GM19328 (cell line): Measurements from ENCODE around the gene PRSS2.

ENCODE experiments used
- ATAC-seq: cut with Tn5 transposase; IDR thresholded peaks from one replicate; pipeline ENCODE4 v1.9.1; 2021; ENCODE audit warnings: mild to moderate bottlenecking, moderate library complexity; ENCODE audit not compliant: unreplicated experiment

PRSS2 gene

DNA sequence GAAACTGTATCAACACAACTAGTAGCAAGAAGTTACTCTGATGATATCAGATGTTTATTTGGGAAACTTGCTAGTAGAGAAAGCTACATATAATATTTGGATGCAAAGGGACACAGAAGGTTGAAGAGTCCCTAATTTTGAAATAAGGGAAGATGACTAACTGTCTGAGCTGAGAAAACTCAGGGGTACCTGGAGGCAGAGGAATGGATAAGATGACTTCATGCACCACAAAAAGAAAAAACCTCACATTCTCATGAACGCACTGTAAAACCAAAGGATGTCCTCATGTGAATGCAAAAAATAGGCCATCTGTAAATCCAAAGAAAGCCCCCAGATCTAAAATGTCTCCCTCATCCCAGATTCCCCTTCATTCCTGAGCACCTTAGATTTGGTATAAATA is 29.3 kb downstream of the PRSS2 start:
- no peak for ATAC-seq

DNA sequence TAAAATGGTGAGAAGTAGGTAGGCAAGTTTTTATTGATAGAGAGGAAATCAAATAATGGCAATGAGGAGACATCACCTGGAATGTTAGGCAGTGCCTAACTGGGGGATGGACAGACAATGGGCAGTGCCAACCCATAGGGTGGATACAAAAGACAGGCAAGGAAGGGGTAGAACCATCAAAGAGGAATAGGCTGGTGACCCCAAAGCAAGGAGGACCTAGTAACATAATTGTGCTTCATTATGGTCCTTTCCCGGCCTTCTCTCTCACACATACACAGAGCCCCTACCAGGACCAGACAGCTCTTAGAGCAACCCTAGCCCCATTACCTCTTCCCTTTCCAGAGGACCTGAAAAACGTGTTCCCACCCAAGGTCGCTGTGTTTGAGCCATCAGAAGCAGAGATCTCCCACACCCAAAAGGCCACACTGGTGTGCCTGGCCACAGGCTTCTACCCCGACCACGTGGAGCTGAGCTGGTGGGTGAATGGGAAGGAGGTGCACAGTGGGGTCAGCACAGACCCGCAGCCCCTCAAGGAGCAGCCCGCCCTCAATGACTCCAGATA is 30.0 kb downstream of the PRSS2 start:
- ATAC-seq: no peak

DNA sequence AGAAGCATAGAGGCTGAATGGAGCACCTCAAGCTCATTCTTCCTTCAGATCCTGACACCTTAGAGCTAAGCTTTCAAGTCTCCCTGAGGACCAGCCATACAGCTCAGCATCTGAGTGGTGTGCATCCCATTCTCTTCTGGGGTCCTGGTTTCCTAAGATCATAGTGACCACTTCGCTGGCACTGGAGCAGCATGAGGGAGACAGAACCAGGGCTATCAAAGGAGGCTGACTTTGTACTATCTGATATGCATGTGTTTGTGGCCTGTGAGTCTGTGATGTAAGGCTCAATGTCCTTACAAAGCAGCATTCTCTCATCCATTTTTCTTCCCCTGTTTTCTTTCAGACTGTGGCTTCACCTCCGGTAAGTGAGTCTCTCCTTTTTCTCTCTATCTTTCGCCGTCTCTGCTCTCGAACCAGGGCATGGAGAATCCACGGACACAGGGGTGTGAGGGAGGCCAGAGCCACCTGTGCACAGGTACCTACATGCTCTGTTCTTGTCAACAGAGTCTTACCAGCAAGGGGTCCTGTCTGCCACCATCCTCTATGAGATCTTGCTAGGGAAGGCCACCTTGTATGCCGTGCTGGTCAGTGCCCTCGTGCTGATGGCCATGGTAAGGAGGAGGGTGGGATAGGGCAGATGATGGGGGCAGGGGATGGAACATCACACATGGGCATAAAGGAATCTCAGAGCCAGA is 31.0 kb downstream of the PRSS2 start:
- no peak for ATAC-seq

DNA sequence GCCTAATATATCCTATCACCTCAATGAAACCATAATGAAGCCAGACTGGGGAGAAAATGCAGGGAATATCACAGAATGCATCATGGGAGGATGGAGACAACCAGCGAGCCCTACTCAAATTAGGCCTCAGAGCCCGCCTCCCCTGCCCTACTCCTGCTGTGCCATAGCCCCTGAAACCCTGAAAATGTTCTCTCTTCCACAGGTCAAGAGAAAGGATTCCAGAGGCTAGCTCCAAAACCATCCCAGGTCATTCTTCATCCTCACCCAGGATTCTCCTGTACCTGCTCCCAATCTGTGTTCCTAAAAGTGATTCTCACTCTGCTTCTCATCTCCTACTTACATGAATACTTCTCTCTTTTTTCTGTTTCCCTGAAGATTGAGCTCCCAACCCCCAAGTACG is 31.5 kb downstream of the PRSS2 start:
- no peak for ATAC-seq

DNA sequence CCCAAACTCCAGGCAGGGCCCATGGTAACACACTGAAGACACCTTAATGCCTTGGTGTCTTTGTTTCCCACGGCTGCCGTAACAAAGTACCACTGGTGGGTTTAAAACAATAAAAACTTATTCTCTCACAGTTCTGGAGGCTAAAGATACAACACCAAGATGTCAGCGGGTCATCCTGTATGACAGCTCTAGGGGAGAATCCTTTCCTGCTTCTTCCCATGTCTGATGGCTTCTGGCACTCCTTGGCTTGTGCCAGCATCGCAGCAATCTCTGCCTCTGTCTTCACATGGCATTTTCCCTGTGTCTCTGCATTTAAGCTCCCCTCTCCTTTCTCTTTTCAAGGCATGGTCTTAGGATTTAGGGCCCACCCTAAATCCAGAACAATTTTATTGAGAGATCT is 33.1 kb downstream of the PRSS2 start:
- ATAC-seq: no peak

DNA sequence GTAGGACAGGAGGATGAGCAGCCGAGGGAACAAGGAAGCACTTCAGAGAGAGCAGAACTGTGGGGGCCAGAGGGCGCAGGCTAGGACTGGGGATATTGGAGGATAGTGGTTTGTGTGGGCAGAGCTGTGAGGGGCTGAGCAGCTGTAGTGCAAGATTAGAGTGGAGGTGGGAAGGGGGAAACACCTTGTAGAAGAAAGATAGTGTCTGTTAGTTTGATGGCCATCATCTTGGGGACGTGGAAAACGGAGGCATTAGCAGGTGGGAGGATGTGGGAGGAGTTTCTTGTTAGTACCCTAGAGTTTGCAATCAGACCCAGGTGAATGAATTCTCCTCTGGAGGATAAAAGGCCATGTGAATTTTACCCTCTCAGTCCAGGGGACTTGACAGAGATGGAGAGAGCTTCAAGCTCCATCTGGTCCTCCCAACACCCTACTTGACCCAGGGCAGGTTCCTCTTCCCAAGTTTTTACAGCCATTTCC is 34.0 kb downstream of the PRSS2 start:
- ATAC-seq: no peak

DNA sequence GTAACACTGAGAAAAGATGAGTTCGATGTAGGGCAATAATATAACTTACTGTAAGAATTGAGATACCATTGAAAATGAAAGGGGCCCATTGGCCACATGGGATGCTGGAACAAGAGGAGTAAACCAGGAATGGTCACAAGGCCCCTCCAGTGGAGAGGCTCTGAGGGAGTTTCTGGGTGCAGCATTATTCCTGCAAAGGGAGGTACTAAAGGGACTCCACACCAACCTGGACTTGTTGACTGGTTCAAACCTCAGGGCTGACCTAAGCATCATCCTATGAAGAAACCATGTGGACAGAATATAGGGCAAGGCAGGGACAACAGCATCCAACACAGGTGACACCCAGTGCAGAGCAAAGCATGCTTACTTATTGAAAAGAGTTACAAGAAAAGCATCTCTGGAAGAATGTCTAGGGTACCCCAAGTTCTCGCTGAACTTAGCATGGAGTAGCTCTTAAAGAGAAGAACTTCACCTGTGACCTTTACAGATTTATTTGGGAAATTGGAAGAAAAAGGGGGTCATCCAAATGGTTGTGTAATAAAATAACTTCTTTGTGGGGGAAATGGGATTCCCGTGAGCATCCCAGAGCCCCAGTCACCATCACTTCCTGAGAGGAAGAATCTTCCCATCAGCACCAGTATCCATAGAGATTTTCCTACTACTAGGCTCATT is 34.7 kb downstream of the PRSS2 start:
- ATAC-seq: no peak

DNA sequence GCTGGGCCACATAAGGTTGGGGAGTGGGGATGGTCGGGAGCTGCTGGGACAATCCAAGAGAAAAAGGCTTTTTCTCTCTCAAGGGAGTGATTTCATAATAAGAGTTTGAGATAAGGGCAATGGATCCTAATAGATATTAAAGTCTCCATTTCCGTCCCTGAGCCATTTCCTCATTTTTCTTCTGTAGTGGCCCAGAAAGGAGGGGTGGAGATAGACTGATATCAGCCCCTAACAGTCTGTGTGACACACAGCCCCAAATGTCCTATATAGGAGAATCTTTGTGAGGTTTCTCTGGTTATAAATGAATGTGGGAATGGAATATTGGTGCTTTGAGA is 35.2 kb downstream of the PRSS2 start:
- ATAC-seq: no peak

DNA sequence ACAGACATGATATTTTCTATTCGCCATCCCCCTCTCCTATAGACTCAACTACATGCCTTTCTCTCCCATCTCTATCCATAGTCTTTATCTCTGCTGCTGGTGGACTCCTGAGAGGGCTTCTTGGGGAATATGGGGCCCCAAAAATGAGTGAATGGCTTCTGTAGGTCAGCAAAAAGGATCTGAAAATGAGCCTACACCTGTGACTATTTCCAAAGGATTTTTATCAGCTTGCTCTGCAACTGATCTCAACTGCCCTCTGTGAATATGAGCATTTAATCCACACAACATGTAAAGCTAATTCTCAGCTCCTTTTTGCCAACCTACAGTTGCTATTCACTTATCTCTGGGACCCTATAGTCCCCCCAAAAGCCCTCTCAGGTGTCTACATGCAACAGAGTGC is 36.2 kb downstream of the PRSS2 start:
- no peak for ATAC-seq

DNA sequence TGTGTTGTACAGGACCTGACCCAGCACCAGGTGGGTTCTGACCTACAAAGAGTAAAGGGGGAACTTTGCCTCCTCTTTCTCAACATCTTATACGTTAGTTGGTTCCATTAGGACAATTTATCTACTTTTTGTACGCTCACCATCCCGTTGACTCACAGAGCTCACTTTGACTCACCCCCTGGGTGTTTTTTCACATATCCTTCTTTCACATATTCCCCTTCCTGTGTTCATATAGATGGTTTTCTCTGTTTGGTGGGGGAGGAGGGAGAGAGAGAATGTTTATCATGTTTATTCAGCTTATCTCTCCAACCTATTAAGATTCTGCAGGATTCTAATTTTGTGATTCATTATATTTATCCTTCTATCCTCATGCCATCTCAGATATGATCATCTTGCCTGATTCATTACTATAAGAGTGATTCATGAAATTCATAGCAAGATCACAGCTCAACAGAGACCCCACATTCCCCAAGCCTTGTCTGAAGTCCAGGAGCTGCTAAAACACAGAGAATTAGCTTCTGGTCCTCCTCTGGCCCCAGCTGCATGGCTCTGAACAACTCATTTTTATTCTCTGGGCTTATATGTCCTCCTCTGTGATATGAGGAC is 37.2 kb downstream of the PRSS2 start:
- ATAC-seq: no peak

DNA sequence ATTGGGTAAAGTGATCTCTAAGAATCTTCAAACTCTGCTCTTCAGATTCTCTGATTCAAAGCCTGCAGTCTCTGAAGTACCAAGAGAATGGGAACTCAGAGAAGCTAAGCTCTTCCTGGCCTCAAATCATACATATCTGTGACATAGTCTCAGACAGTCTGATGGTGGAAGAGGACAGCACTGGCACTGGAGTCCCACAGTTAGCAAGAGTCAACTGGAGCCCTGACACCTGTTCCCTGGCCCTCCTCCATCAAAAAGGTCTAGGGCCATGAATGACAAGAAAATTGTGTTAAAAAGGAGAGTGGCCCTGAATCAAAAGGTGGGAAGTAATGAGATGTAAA is 37.7 kb downstream of the PRSS2 start:
- peak; percentile 29 for ATAC-seq

DNA sequence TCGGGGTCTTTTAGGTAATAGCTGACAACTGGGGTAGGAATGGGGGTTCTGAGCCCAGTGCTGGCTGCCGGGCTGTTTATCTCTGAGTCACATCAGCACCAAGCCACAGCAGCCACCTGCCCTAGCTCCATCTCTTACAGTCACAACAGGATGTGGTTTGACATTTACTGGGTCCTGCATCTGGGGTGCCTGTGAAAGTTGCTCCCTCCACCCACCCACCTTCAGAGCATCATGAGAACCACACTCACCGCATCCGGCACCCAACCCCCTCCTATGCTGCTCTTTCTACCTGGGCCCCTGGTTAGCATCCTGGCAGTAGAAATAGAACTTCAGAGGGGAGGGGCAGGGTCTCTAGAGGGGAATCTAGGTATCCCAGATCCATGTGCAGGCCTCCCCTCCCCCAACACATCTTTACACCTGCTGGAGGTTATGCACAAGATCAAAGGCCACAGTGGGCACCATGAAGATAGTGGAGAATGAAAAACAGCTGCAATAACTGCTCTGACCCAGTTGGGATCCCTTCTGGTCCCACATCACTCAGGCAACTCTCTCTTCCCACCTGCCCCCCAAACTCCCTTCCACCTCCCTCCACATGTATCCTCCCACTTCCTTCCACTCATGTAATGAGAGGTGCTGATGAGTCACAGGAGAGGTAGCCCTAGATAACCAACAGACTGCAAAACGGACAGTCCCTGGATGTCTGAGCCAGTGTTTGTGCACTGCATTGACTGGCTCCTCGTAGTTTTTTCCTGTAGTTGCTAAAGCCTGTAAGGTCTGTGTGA is 38.2 kb downstream of the PRSS2 start:
- peak; percentile 88 for ATAC-seq

DNA sequence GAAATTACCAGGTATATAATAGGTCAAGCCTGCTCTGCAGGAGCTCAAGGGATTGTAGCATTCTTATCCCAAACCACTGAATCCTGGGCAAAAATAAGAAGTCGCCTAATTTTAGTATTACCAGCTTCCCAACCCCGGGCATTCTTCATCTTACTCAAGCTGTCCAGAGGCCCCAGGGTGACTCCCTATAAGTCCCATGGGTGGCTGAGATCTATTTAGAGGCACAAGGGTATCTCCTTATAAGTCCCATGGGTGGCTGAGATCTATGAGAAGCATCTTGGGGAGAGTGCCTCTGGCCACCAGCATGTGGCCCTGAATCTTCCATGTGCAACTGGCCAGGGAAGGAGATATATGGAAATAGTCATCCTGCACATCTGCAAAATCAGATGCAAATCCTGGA is 38.9 kb downstream of the PRSS2 start:
- ATAC-seq: no peak

DNA sequence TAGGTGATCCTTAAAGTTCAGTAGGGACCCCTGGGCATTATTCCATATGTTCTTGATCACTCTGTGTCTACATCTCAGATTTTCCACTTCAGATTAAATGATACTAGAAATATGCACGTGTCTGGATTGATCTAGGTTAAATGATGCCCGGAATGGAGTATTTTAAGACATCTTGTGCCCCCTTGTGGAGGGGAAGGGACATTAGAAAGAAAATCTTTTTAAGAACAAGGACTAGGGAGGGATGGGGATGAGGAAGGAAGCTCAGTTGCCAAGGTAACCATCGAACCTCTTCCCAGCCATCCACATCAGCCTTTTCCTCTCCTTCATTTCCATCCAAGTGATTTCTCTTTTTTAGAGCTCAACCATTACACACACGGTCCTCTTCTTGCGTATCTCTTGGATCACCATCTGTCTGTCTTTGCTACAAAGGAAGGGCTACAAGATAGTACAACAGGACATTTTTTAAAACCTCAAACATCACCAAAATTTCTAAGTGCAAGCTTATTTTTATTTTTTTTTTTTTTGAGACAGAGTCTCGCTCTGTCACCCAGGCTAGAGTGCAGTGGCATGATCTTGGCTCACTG is 40.5 kb downstream of the PRSS2 start:
- ATAC-seq: no peak

DNA sequence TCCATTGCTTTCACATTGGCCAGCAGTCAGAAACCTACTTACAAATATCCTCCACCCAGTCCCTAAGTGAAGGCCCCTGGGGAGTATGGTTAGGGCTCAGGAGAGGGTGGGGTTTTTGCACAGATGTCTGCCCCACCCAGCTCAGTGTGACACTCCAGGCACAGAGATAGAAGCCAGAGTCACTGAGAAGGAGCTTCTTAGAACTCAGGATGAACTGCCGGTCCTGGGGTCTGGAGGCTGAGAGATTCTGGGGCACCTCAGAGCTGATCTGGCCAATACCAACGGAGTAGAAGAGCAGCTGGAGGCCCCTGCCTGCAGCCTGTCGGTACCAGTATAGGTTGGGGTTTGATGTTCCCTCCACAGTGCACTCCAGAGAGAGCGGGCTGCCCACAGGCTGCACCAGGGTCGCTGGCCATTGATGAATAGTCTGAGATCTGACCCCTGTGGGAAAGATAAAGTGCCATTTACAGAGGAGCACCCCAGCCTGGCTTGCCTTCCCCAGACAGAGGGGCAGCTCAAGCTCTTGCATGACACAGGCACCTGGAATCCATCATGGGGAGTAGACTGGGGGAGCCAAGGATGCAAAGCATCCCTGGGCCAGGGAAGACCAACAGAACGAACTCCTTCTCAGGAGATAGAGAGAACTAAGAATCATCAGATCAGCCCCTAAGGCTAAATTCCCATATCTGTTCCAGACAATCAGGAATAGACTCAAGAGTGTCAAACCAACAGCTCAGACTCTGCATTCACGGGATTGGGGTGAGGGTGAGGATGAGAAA is 41.9 kb downstream of the PRSS2 start:
- ATAC-seq: no peak

DNA sequence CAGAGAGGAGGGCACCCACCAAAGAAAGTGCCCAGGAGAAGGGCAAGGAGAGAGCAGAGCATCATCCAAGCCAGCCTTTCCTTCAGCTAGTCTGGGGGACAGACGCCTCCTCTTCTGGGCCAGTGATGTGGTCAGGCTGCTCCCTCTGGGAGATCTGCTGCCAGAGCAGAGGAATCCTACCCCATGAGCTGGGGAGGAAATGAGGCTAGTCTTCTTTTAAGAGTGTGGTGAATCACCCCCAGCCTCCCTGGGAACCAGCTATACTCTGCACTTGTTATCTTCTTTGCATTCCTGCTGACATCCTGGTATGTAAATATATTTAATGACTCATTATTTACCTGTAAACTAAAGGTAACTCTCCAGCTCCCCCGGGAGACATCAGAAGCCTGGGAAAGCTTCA is 42.5 kb downstream of the PRSS2 start:
- ATAC-seq: no peak

DNA sequence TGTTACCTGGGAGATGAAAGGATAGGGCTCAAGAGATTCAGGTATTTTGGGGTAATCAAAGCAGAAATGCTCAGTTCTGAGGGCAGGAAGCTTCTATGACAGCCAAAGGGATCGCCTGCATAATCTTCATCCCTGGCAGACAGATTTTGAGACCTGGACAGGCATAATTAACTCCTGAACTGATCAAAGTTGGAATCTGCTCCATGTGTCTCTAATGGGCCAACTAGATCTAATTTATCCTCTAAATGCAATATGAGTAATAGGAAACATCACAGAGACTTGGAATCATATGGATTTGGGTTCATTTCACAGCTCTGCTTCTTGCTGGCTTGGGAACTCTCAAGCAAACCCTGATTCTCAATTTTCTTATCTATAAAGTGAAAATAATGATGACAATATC is 42.9 kb downstream of the PRSS2 start:
- no peak for ATAC-seq

DNA sequence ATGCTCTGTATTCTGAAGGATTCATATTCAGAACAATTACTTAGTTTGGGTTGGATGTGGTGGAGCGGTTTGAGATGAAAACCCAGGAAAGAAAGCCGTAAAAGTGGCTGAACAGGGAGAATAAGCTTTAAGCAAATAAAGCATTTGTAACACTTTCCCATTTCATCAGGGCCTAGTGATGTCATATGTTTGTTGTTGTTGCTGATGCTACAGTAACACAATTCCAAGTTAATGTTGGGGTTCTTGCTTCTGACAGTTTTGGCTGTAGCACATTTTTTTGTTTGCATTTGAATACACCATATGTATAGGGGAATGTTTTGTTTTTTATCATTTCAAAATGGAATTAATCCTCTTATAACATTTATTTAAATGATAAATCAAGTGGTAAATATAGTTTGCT is 43.7 kb downstream of the PRSS2 start:
- ATAC-seq: no peak

DNA sequence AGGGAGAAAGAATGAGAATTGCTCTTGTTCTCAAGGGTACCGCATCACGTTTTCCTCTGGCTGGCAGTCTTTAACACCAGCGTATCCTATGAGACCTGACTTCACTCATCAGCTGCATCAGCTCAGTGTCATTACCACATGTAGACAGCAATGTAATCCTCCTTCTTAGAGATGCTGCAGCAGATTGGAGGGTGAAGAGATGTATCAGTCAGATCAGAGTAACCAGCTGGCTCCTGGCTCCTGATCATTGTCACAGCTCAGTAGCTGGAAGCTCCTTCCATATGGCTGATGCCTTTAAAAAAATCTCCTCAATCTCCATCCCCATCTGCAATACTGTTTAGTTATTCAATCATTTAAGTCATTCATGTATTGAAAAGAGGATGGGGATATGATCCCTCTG is 44.4 kb downstream of the PRSS2 start:
- no peak for ATAC-seq

DNA sequence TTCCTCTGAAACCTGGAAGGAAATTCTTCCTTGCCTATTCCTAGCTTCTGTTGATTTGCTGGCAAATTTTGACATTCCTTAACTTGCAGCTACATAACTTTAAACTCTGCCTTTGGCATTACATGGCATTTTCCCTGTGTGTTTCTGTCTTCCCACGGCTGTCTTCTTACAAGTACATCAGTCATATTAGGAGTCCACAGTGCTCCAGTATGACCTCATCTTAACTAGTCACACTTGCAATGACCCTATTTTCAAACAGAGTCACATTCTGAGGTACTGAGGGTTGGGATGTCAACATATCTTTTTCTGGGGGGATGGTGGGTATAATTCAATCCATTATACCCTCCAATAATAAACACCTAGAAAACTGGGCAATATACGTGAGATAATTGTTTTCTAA is 46.7 kb downstream of the PRSS2 start:
- ATAC-seq: no peak
